COLO668 (cell line): Measurements from ENCODE around the gene ST6GALNAC3.

Experiments
- DNase-seq: peaks from one replicate; lab custom pipeline; 2025; ENCODE audit not compliant: unreplicated experiment; lab: John Stamatoyannopoulos, UW

Gene ST6GALNAC3

GRCh38 chr1:76186554-76187170 is 112.1 kb downstream of the ST6GALNAC3 start:
- no peak for DNase-seq

- no peak for DNase-seq
Observed at GRCh38 chr1:76187436-76187835, 112.9 kb downstream of the ST6GALNAC3 start.

- no peak for DNase-seq
Observed at GRCh38 chr1:76189310-76189709, 114.8 kb downstream of the ST6GALNAC3 start.

GRCh38 chr1:76190749-76191424 is 116.3 kb downstream of the ST6GALNAC3 start:
- no peak for DNase-seq

GRCh38 chr1:76191561-76191960 is 117.0 kb downstream of the ST6GALNAC3 start:
- no peak for DNase-seq

GRCh38 chr1:76198452-76198851 is 123.9 kb downstream of the ST6GALNAC3 start:
- no peak for DNase-seq

- no peak for DNase-seq
Observed at GRCh38 chr1:76202670-76203069, 128.1 kb downstream of the ST6GALNAC3 start.

GRCh38 chr1:76203127-76203526 is 128.6 kb downstream of the ST6GALNAC3 start:
- DNase-seq, result no peak

- DNase-seq, result no peak
Observed at GRCh38 chr1:76209238-76209637, 134.7 kb downstream of the ST6GALNAC3 start.

GRCh38 chr1:76209648-76210047 is 135.1 kb downstream of the ST6GALNAC3 start:
- no peak for DNase-seq

- no peak for DNase-seq
Observed at GRCh38 chr1:76210160-76210559, 135.6 kb downstream of the ST6GALNAC3 start.

- DNase-seq, result no peak
Observed at GRCh38 chr1:76218888-76219287, 144.3 kb downstream of the ST6GALNAC3 start.

- no peak for DNase-seq
Observed at GRCh38 chr1:76219366-76219818, 144.8 kb downstream of the ST6GALNAC3 start.

- no peak for DNase-seq
Observed at GRCh38 chr1:76224752-76225151, 150.2 kb downstream of the ST6GALNAC3 start.

GRCh38 chr1:76225526-76225925 is 151.0 kb downstream of the ST6GALNAC3 start:
- no peak for DNase-seq

GRCh38 chr1:76227621-76228020 is 153.1 kb downstream of the ST6GALNAC3 start:
- DNase-seq, result no peak

GRCh38 chr1:76229279-76230005 is 154.9 kb downstream of the ST6GALNAC3 start:
- no peak for DNase-seq

GRCh38 chr1:76230842-76231281 is 156.3 kb downstream of the ST6GALNAC3 start:
- no peak for DNase-seq

GRCh38 chr1:76231320-76231719 is 156.8 kb downstream of the ST6GALNAC3 start:
- DNase-seq, result no peak

GRCh38 chr1:76232666-76233065 is 158.1 kb downstream of the ST6GALNAC3 start:
- DNase-seq, result no peak

- no peak for DNase-seq
Observed at GRCh38 chr1:76234061-76234460, 159.5 kb downstream of the ST6GALNAC3 start.

GRCh38 chr1:76237211-76237610 is 162.7 kb downstream of the ST6GALNAC3 start:
- DNase-seq, result no peak
